ENCODE measurements around the gene ATXN7L1.
"Not testable (repeated sequence)": the region's sequence is repeated elsewhere in the genome, so short reads cannot be mapped to it uniquely, and the experiment has no call there.

Gene ATXN7L1

GRCh38 chr7:105857009-105857952 lies 19.1 kb downstream of the ATXN7L1 start:
- DNase-seq: no peak

GRCh38 chr7:105854498-105854897 lies 21.9 kb downstream of the ATXN7L1 start:
- no peak for DNase-seq

GRCh38 chr7:105853931-105854419 lies 22.4 kb downstream of the ATXN7L1 start:
- no peak for DNase-seq

GRCh38 chr7:105851064-105851463 lies 25.3 kb downstream of the ATXN7L1 start:
- no peak for DNase-seq

- DNase-seq: peak; percentile 26
Measured at GRCh38 chr7:105849122-105849855, 27.1 kb downstream of the ATXN7L1 start.

GRCh38 chr7:105846404-105846803 lies 30.0 kb downstream of the ATXN7L1 start:
- DNase-seq: no peak

GRCh38 chr7:105844681-105845080 lies 31.7 kb downstream of the ATXN7L1 start:
- DNase-seq: not testable (repeated sequence)

GRCh38 chr7:105841866-105842265 lies 34.5 kb downstream of the ATXN7L1 start:
- no peak for DNase-seq

- DNase-seq: no peak
Measured at GRCh38 chr7:105840981-105841749, 35.2 kb downstream of the ATXN7L1 start.

GRCh38 chr7:105839266-105839665 lies 37.1 kb downstream of the ATXN7L1 start:
- DNase-seq: no peak

GRCh38 chr7:105838627-105839231 lies 37.7 kb downstream of the ATXN7L1 start:
- no peak for DNase-seq

- no peak for DNase-seq
Measured at GRCh38 chr7:105837765-105838626, 38.4 kb downstream of the ATXN7L1 start.

- DNase-seq: no peak
Measured at GRCh38 chr7:105835441-105835840, 41.0 kb downstream of the ATXN7L1 start.

- no peak for DNase-seq
Measured at GRCh38 chr7:105831824-105832535, 44.4 kb downstream of the ATXN7L1 start.

- DNase-seq: no peak
Measured at GRCh38 chr7:105831302-105831620, 45.1 kb downstream of the ATXN7L1 start.

- no peak for DNase-seq
Measured at GRCh38 chr7:105830405-105831301, 45.7 kb downstream of the ATXN7L1 start.

- no peak for DNase-seq
Measured at GRCh38 chr7:105829681-105830322, 46.6 kb downstream of the ATXN7L1 start.

- DNase-seq: no peak
Measured at GRCh38 chr7:105828141-105828540, 48.3 kb downstream of the ATXN7L1 start.

GRCh38 chr7:105827151-105827875 lies 49.1 kb downstream of the ATXN7L1 start:
- no peak for DNase-seq

Data from T-helper 9 cell (primary cell).